Kidney capillary endothelial cell (primary cell): ENCODE results near the gene NOTCH3.
A peak's percentile ranks its signal among the peaks of the same experiment; 100 is the strongest.

Experiments
- DNase-seq: peaks from one replicate; pipeline ENCODE4 v3.0.0-alpha.2; 2018; ENCODE audit warnings: low spot score

Gene NOTCH3

DNA sequence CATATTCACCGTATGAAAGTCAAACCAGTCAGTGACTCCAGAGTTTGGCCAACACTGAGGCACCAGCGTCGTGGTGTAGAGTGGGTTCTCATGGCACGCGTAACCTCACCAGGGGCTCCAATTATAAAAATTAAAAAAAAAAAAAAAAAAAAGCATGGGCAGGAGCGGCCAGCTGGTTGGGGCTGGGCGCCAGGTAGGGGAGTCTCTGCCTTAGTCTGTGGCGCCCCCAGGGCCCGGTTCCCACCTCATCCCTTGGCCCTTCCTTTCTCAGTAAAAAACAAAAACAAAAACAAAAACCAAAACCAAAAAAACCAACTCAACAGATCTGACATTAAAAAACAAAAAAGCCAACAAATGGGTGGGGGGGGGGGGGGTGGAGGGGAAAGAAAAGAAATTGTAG, 36.1 kb upstream of the NOTCH3 start:
- DNase-seq = no peak

DNA sequence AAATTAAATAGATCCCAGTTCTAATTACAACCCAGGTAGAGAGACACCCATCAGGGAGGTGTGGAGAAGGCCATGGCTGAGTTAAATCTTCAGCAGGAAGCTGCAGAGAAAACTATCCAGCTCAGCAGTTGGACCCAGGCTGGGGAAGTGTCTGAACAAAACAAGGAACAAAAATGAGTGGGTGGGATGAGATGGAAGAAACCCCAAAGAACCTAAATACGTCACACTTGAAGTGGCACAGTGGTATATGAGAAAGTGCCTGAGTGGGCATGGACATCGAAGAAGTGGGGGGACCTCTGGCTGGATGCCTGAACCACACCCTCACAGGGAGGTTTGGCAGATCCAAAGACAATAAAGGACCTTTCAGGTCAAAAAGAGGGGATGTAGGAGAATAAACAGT, 35.0 kb upstream of the NOTCH3 start:
- no peak for DNase-seq

DNA sequence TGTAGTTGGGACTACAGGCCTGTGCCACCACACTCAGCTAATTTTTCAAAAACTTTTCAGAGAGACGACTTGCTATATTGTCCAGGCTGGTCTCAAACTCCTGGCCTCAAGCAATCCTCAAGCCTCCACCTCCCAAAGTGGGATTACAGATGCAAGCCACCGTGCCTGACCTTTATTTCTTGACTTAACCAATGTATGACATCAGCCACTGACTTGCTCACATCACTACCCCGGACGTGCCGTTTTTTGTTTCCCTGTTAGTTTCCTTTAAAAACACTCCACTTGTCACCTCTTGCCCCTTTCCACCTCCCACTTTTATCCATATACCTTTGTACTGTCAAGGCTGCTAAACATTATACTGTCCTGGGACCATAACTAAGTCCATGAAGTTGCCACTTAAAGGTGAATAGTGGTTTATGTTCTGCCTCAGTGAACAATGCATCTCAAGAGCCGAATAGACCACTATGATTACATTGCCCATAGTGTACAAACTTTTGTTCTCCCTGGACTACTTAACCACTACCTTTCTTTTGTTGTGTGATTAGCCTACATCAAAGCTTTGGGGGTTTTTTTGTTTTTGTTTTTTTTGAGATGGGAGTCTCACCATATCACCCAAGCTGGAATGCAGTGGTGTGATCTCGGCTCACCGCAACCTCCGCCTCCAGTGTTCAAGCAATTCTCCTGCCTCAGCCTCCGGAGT, 33.8 kb upstream of the NOTCH3 start:
- DNase-seq = no peak

DNA sequence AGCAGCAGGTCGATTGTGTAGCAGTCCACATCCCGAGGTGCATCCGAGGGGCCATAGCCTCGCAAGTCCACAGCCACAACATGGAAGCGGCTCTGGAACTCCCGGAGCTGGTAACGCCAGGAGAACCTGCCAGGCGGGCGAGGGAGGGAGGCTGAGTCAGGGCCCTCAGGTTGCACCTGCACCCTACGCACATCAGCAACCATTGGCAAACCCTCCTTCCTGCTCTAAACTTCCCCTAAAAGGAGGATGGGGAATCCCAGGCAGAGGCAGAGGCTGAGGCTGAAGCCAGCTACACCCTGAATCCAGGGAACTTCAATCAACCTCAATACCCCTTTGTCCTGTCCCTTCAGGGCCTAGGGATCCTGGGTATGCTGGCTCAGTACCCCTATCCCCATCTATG, 30.5 kb upstream of the NOTCH3 start:
- DNase-seq = no peak

DNA sequence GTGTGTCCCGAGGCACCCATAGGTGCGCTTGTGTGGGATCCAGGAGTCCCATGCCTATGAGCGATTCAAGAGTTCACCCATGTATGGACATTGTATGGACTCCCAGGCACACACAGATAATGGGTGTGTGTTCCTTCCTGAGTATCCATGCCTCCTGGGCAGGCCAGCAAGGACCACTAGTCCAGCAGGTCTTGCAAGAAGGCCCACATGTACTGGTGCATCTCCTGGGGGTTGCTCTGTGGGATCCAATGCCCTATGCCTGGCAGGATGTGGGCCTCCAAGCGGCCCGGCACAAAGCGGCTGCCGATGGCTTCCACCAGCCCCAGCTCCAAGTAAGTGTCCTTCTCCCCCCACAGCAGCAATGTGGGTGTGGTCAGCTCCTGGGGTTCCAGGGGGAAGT, 26.5 kb upstream of the NOTCH3 start:
- no peak for DNase-seq

DNA sequence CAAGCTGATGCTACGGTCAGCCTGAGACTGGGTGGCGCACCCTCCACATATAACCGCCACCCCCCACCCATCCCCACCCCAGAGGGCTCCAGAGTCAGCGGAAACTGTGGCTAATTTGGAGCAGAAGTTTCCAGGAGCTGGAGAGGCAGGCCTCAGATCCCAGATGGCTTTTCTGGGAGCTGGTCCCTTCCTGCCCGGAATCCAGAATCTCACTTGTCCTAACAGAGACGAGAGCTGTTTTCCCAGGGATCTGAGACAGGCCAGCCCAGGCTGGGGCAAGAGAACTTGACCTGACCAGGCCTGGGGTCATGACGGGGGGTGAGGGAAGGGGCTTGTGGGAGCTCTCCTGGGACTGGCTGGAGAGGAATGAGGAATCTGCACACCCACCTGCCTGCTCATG, 25.0 kb upstream of the NOTCH3 start:
- DNase-seq = no peak

DNA sequence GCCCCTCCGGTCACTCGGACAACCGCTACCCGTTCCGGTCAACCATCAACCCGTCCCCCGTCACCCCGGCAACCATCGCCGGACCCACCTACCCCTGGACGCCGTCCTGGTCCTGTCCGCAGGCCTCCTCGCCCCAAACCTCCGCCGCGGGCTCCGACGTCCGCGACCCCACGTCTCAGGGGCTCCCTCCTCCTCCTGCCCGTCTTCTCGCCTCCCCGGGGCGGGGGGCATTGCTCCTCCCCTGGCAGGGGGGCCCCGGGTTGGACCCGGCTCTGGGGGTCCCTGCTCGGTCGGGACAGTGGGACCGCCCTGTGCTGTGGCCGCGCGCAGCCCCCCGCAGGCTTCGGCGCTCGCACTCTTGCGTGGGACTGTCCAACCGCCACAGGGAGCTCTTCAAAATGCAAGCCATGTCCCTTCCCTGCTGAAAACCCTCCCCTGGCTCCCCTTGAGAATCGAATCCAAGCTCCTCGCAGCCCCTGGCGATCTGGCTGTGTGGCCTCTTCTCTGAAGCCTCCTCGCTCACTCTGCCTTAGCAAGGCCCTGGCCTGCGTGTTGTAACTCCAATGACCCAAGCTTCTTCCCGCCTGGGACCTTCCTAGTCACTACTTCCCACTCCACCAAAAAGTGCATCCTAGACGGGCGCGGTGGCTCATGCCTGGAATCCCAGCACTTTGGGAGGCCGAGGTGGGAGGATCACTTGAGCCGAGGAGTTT, 23.0 kb upstream of the NOTCH3 start:
- no peak for DNase-seq

DNA sequence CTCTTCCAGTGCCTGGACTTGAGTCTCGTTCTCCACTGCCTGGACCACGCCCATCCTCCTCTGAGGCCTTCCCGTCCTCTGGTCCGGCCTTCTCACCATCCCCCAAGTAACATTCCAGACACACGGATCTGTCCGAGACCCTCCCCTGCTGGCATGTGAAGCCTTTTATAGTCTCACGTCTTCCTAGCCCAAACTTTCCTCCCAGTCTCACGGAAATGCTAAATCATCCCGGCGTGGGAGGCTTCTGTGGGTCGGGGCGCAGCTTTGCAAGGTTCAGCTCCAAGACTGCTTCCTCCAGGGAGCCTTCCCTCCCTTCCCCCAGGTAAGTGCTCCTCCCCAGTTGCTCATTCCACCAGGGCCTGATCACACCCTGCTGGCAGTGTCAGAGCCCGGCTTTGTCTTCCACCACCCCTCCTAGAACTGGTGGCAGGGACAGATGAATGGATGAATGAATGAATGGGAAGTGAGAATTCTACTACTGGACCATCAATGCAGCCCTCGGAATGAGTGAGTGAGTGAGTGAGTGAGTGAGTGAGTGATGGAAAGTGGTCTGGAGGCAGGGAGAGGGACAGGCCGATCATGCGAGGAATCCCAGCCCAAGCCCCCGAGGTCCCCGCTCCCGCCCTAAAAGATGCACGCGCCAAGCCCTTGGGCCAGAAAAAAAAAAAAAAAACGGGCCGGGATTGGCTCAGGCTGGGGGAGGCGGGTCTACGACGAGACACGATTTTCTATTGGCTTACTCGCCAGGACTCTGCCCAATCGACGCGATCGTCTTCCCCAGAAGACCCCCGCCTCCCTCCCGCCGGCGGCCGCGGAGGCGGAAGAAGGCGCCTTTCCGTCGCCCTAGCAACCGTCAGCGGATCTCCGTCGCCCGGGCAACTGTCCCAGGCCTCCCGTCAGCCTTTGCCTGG, 22.2 kb upstream of the NOTCH3 start:
- peak; percentile 92 for DNase-seq

DNA sequence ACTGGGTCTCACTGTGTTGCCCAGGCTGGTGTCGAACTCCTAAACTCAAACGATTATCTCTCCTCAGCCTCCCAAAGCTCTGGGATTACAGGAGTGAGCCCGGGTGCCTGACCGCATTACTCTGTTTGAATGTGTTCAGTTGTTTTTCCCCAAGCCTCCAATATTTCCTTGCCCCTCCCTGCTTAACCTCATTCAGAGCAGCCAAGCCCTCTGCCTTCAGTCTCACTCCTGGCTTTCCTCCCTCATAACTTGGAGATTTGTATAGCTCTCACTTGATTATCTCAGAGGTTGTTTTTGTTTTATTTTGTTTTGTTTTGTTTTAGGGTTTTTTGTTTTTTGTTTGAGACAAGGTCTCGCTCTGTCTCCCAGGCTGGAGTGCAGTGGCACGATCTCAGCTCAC, 20.0 kb upstream of the NOTCH3 start:
- no peak for DNase-seq

DNA sequence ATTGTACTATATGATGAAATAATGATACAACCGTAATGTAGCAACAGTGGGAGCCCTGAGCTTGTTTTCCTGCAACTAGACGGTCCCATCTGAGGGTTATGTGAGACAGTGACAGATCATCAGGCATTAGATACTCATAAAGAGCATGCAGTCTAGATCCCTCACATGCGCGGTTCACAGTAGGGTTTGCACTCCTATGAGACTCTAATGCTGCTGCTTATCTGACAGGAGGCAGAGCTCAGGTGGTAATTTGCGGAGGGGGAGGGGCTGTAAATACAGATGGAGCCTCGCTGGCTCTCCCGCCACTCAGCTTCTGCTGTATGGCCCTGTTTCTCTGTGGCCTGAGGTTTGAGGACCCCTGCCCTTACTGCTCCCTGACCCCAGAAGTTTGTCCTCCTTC, 17.7 kb upstream of the NOTCH3 start:
- no peak for DNase-seq

DNA sequence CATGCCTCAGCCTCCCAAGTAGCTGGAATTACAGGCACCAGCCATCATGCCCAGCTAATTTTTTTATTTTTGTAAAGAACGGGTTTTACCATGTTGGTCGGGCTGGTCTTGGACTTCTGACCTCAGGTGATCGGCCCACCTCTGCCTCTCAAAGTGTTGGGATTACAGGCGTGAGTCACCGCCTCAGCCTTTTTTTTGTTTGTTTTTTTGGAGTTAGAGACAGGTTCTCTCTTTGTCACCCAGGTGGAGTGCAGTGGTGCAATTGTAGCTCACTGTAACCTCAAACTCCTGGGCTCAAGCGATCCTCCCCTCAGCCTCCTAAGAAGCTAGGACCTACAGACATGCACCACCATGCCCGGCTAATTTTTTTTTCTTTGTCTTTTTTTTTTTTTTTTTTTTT, 15.6 kb upstream of the NOTCH3 start:
- no peak for DNase-seq

DNA sequence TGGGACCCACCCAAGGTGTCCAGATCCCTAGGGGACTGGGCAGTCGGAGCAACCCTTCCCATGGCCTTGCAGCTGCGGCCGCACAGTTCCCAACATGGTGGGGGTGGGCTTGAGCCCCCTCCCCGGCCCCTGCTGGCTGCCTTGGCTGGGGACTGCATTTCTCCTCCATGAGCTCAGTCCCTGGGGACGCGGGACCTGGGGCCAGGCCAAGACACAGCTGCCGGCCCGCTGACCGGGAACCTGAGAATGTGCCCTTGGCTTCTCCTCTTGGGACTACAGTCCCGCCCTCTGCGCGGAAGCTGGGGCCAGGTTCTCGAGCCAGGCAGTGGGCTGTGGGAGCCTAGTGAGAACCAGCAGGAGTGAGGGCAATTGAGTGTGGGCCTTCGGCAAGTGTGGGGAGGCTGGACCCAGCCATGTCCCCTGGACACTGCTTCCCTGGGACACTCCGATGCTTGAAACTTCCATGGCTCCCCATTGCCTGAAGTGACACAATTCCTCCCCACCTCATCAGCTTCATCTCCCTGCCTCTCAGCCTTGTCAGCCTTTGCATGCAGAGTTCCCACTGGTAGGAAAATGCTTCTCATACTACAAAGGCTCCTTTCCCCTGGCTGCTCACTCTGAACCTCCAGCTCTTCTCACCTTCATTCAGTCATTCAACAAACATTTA, 13.1 kb upstream of the NOTCH3 start:
- no peak for DNase-seq

DNA sequence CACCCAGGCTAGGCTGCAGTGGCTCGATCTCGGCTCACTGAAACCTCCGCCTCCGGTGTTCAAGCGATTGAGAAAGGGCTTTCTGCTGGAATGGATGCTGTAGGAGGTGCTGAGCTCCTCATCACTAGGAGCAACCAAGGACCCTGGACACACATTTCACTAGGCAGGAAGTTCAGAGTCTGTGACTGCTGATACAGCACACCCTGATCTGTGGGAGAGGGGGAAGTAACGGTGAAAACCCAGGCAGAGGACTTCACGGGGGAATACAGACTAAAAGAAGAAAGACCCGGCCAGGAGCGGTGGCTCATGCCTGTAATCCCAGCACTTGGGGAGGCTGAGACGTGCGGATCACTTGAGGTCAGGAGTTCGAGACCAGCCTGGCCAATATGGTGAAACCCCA, 11.9 kb upstream of the NOTCH3 start:
- no peak for DNase-seq

DNA sequence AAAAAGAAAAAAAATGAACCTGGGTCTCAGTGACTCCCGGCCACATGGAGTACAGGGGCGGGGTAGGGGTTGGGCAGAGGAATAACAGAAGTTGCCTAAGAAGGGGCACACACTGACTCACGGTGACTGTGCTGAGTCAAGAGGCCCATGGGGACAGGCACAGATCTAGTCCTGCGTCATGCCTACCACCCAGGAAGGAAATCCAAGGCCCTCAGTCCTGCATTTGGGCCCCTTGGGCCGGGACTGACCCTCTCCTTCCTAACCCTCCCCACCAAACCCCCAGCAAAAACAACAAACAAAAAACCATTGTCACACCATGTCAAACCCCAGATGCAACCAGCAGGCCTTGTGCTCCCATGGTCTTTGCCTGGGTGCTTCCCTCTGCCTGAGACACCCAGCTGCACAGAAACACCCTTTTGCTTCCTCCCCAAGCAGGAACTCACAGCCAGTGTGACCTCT, 9.6 kb upstream of the NOTCH3 start:
- DNase-seq = no peak

DNA sequence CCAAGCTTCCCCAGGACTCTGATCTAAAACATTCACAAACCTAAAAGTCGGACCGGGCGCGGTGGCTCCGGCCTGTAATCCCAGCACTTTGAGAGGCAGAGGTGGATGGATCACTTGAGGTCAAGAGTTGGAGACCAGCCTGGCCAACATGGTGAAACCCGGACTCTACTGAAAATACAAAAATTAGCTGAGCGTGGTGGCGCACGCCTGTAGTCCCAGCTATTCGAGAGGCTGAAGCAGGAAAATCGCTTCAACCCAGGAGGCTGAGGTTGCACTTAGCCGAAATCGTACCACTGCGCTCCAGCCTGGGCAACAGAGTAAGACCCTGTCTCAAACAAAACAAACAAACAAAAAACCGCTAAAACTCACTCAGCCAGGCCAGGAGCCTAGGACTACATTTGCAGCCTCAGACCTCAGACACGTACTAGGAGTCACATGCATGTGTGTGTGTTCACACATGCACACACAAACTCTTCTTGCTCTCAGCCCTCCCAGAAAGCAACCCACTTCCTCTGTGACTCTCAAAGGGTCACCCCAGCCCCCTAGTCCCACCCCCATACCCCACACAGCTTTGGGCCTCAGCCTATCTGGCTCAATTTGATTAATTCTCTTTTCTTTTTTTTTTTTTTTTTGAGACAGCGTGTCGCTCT, 704 bp upstream of the NOTCH3 start:
- DNase-seq = no peak

DNA sequence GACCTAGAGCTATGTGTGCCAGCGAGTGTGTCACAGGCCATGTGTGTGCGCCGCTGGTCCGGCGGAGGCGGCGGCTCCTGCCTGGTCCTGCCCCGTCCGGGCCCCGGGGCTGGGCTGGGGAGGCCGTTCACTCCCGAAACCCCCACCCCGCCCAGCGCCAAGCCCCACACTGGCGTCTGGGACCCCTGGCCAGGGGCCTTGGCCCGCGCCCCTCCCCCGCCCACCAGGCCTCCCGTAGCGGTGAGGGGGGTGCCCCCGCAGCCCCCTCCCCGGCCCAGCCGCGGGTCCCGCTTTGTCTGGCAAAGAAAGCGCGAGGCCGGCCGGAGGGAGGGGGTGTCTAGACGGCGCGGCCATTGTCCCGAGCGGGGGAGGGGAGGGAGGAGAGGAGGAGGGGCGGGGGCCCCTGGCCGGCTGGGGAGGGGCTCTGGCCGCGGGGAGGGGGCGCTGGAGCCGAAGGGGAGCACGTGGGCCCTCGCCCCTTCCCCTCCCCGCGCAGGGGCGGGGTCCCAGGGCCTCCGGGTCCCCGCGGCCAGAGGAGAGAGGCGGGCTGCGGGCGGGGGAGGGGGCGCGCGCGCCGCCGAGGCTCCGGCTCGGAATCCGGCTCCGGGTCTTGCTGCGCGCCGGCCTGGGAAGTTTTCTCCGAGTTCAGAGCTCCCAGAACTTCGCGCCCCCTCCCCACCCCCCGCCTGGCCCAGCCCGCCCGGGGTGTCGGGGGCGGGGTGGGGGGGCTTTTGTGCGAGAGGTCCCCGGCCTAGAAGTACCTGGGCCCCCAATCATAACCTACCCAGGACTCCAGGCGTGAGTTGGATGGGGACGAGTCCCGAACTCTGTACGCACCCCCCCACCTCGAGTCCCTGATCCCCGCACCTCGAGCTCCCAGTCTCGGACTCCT, 888 bp downstream of the NOTCH3 start:
- no peak for DNase-seq

DNA sequence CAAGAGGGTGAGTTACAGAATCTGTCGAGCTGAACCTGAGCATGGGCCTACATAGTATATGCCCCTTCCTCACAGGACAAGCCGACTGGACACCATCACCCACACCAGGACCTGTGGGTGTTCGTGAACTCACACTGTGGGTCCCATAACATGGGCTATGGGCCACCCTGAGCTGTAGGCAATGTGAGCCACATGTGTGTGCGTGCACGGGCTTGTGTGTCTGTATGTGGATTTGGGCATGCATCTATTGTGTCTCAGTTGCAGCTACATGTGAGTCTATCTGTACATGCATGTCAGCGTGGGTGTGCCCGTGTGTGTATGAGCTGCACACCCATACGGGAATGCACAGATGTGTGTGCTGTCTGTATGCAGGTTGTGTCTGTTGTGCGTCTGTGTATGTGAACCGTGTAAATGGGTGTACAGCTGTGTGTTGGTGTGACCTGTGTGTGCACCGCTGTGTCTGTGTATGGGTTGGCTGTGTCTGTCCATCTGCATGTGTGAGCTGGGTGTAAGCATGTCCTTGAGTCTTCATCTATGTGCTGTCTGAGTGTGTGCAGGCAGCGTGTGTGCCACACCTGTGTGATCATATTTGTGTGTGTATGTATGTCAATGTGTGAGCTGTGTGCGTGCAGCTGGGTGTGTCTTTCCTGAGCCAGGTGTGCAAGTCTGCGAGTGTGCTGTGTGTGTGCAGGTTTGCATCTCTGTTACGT, 1.7 kb downstream of the NOTCH3 start:
- no peak for DNase-seq

DNA sequence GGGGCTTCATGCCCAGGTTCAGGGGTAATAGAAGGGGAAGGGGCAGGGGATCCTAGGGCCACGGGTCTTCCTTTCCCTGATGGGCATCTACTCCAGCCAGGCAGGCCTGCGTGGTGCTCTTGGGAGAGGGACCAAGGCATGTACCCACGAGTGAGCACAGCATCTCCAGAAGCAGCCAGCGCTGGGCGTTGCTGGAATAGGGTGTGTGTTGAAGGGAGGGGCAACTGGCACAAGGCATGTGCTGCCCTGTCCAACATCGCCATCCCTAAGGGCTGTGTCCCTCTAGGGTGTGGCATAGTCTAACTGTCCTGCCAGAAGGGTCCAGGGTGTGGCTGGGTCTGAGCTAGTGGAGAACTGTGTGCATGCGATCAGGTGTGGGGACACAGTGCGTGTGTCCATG, 2.9 kb downstream of the NOTCH3 start:
- no peak for DNase-seq

DNA sequence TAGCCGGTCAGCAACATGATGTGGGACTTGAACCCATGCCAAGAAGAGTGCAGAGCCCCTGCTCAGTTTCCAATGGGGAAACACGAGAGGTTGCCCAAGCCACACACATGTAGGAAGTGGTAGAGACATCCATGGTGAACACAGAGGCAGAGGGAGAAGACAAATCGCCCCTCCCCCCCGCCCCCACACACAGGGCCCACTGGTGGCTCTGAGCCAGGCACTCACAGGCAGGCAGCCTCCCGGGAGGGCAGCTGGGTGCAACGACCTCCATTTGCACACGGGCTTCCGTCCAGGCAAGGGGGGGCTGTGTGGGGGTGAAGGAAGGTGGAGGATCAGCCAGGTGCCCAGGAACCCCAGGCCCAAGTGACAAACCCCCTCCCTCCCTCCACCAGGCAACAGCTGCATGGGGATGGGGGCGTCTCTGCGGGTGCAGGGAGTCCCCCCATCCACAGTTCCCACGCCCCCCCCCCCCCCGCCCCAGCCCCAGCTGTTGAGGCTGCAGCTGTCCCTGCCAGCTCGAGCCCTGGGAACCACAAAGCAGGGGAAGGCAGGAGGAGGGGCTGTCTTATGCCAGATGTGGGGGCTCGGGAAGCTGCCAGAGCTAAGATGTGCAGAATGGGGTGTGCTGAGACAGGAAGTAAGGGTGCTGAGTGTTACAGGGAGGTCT, 3.4 kb downstream of the NOTCH3 start:
- DNase-seq = no peak
